ENCODE measurements around the gene KCNQ4. TPM values are rescaled to one million over a fixed set of nuclear protein-coding genes. Genes with fewer than 3 reads are reported as not detected.

KCNQ4 gene
- total and polyA plus RNA-seq, 2 of the 4 experiments (the other 2 are of a cell fraction), result 0.07 TPM; not detected in 1

- no peak for TF ChIP-seq CTCF (conservative IDR thresholded peaks at IDR 0.05; ENCODE audit: low read depth, low read length)
These were observed 54.7 kb downstream of the KCNQ4 start (continued) for GRCh38 chr1:40838045-40838979.

Data from IMR-90 (cell line).